Karpas-422 (cell line): ENCODE measurements around the gene SYT8. TPM values are rescaled to one million over a fixed set of nuclear protein-coding genes. Genes with fewer than 3 reads are reported as not detected.
"Not testable (repeated sequence)": the region's sequence is repeated elsewhere in the genome, so short reads cannot be mapped to it uniquely, and the experiment has no call there.

ENCODE experiments used
- DNase-seq: peaks from one replicate; pipeline ENCODE4 v3.0.0-alpha.2; 2015
- H2AFZ ChIP-seq: fragments of 200-600 bp; sonication (generic); 2 replicates; pipeline ENCODE4 v1.6.1; 2014; ENCODE audit warnings: antibody characterized with exemption, low read length, mixed read lengths
- H3K27ac ChIP-seq: fragments of 200-600 bp; sonication (generic); 2 replicates; pipeline ENCODE4 v1.5.1; 2014; ENCODE audit warnings: mild to moderate bottlenecking, low read length, moderate library complexity
- H3K27me3 ChIP-seq: fragments of 200-600 bp; sonication (generic); 2 replicates; pipeline ENCODE4 v1.6.1; 2014; ENCODE audit warnings: low read length, mixed read lengths
- H3K36me3 ChIP-seq: fragments of 200-600 bp; sonication (generic); 2 replicates; pipeline ENCODE4 v1.6.1; 2014; ENCODE audit warnings: low read length, mixed read lengths; ENCODE audit not compliant: insufficient read depth
- H3K4me1 ChIP-seq: fragments of 200-600 bp; sonication (generic); 2 replicates; pipeline ENCODE4 v1.6.1; 2014; ENCODE audit warnings: mild to moderate bottlenecking, low read length, mixed read lengths
- H3K4me2 ChIP-seq: fragments of 200-600 bp; sonication (generic); 2 replicates; pipeline ENCODE4 v1.6.1; 2014; ENCODE audit warnings: low read length, low read depth, mild to moderate bottlenecking; ENCODE audit not compliant: poor library complexity, severe bottlenecking
- H3K4me3 ChIP-seq: fragments of 200-600 bp; sonication (generic); 2 replicates; pipeline ENCODE4 v1.5.1; 2014; ENCODE audit warnings: mild to moderate bottlenecking, antibody characterized with exemption, low read length, mixed read lengths
- H3K79me2 ChIP-seq: fragments of 200-600 bp; sonication (generic); 2 replicates; pipeline ENCODE4 v1.6.1; 2014; ENCODE audit warnings: mild to moderate bottlenecking, low read length, mixed read lengths
- H3K9ac ChIP-seq: fragments of 200-600 bp; sonication (generic); 2 replicates; pipeline ENCODE4 v1.6.0; 2014; ENCODE audit warnings: low read length
- H3K9me2 ChIP-seq: fragments of 200-600 bp; sonication (generic), shearing (Covaris generic); replicated peaks from 2 replicates; pipeline ENCODE4 v1.6.0; 2014; ENCODE audit warnings: mild to moderate bottlenecking, low read length, moderate library complexity; ENCODE audit not compliant: insufficient read depth
- H3K9me3 ChIP-seq: fragments of 300-700, 200-600 bp; sonication (generic); 2 replicates; pipeline ENCODE4 v1.6.1; 2014; ENCODE audit warnings: low read length, mixed read lengths
- H4K20me1 ChIP-seq: fragments of 200-600 bp; sonication (generic); 2 replicates; pipeline ENCODE4 v1.6.1; 2014; ENCODE audit warnings: mild to moderate bottlenecking, antibody characterized with exemption, low read length, low read depth; ENCODE audit not compliant: insufficient read depth
- total RNA-seq: library from RNA; depleted of rRNA; stranded (reverse); fragments of >200 nt; shearing (Covaris generic); gene quantifications from 2 replicates; pipeline ENCODE4 v1.2.3, GENCODE V29; 2014; ENCODE audit warnings: low replicate concordance

Gene SYT8
- total RNA-seq, 1 experiment from 2014 or later = not detected

DNA sequence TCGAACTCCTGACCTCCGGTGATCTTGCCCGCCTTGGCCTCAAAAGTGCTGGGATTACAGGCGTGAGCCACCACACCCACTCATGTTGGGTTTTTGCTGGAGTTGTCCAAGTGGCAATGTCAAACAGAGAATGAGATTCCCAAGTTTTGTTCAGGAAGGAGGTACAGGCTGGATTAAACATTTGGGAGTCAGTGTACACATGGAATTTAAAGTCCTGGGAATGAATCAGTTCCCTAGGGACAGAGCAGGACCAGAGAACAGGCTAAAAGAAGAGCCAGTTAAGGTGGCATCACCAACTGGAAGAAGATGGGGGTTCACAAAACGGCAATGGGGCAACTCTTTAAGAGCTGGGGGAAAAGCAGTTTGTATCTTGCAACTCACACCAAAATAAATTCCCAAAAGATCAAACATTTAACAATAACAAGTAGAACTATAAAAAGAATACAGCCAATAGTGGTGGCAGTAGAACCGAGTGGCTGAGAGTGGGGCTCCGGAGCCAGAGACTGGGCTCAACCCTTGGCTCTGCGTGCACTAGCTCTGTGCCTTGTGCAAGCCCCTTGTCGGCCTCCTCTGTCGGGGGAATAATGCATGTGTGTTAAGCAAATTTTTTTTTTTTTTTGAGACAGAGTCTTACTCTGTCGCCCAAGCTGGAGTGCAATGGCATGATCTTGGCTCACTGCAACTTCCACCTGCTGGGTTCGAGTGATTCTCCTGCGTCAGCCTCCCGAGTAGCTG, 37.2 kb upstream of the SYT8 start:
- H3K9me2 ChIP-seq = no peaks in the 10 kb centered on the region
- H4K20me1 ChIP-seq = no peaks in the 10 kb centered on the region
- H3K9ac ChIP-seq = no peak overlapping the region
- H2AFZ ChIP-seq = no peak overlapping the region
- no peaks in the 10 kb centered on the region for H3K79me2 ChIP-seq
- no peaks in the 10 kb centered on the region for H3K36me3 ChIP-seq
- DNase-seq = no peak
- H3K4me3 ChIP-seq = no peak overlapping the region
- no peaks in the 10 kb centered on the region for H3K9me3 ChIP-seq
- no peak overlapping the region for H3K27ac ChIP-seq
- no peak overlapping the region for H3K4me2 ChIP-seq
- H3K4me1 ChIP-seq = no peaks in the 10 kb centered on the region
- H3K27me3 ChIP-seq = no peaks in the 10 kb centered on the region

DNA sequence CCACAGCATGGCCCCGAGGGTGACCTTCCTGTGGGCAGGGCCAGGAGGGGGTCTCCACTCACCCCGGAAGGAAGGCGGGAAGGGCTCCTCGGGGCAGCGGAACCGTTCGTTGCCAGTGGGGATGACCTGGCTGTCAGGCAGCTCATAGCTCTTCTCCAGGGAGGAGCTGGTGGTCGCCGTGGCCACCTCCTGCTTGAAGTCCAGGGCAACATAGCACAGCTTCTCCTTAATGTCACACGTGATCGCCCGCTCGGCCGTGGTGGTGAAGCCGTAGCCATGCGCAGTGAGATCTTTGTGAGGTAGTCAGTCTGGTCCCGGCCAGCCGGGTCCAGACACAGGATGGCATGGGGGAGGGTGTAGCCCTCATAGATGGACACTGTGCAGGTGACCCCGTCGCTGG, 31.5 kb upstream of the SYT8 start:
- H3K27me3 ChIP-seq = no peaks in the 10 kb centered on the region
- no peak overlapping the region for H3K4me3 ChIP-seq
- H4K20me1 ChIP-seq = no peaks in the 10 kb centered on the region
- no peaks in the 10 kb centered on the region for H3K79me2 ChIP-seq
- no peak for DNase-seq
- H2AFZ ChIP-seq = no peak overlapping the region
- no peaks in the 10 kb centered on the region for H3K36me3 ChIP-seq
- no peak overlapping the region for H3K27ac ChIP-seq
- no peaks in the 10 kb centered on the region for H3K9me3 ChIP-seq
- no peak overlapping the region for H3K9ac ChIP-seq
- H3K4me2 ChIP-seq = no peak overlapping the region
- H3K9me2 ChIP-seq = no peaks in the 10 kb centered on the region
- no peaks in the 10 kb centered on the region for H3K4me1 ChIP-seq

- not testable (repeated sequence) for H3K4me1 ChIP-seq, H2AFZ ChIP-seq, H3K9ac ChIP-seq, H3K4me2 ChIP-seq, H3K4me3 ChIP-seq, H3K9me3 ChIP-seq, H3K27ac ChIP-seq, H3K36me3 ChIP-seq, DNase-seq, H3K9me2 ChIP-seq, H4K20me1 ChIP-seq, H3K27me3 ChIP-seq, H3K79me2 ChIP-seq
Observed at GRCh38 chr11:1803835-1804519, 30.8 kb upstream of the SYT8 start.

GRCh38 chr11:1805525-1805924, 29.3 kb upstream of the SYT8 start:
- Histone ChIP-seq H3K9me2 (no peaks in the 10 kb centered on the region), H3K4me1 (no peaks in the 10 kb centered on the region), H3K36me3 (no peaks in the 10 kb centered on the region), H3K9ac (no peak overlapping the region), H3K9me3 (no peaks in the 10 kb centered on the region), H4K20me1 (no peaks in the 10 kb centered on the region), H3K27ac (no peak overlapping the region), H2AFZ (no peak overlapping the region), H3K79me2 (no peaks in the 10 kb centered on the region), H3K4me3 (no peak overlapping the region), H3K4me2 (no peak overlapping the region), H3K27me3 (no peaks in the 10 kb centered on the region)
- no peak for DNase-seq

DNA sequence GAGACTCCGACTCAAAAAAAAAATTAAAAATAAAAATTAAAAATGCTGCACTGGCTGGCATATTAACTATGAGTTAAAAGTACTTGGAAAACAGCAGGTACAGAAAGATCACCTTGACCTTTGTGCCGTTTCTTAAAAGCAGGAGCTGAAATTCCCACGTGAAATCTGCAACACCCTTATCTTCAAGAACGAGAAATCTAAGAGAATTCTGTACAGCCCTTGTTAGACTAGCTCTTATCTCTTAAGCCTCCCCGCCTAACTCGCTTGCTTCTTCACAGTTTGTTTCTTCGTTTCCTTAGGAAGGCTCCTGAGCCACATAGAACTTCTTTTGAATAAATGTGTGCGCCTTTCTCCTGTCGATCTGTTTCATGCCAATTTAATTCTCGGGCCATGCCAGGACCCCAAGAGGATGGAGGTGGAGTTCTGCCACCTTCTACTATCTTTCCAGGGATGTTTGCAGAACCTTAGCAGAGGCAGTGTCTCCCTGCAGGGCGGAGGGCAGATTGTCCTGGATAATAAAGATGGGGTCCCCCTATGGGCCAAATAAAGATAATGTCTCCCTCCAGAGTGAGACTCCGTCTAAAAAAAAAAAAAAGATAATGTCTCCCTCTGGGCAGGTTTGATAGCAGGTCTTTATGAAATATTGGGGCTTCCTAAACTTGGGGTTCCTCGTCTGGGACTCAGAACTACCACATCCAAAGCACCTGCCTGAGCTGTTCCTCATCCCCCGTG, 27.4 kb upstream of the SYT8 start:
- no peaks in the 10 kb centered on the region for H3K36me3 ChIP-seq
- no peak overlapping the region for H3K4me2 ChIP-seq

DNA sequence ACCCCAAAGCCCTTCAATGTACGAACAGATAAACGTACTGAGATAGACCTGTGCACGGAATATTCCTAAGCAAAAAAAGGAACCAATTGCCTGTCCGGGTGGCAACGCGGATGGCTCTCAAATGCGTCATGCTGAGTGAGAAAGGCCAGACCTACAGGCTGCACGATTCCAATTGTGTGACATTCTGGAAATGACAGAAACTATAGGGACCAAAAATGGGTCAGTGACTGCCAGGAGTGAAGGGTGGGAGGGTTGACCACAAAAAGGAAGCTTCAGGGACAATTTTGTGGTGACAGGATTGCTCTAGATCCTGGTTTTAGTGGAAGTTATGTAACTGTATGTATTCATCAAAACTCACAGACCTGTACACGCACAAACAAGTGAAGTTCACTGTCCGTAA, 24.0 kb upstream of the SYT8 start:
- Histone ChIP-seq H3K79me2 (no peaks in the 10 kb centered on the region), H3K4me3 (no peak overlapping the region), H4K20me1 (no peaks in the 10 kb centered on the region), H3K9me2 (no peaks in the 10 kb centered on the region), H3K27ac (no peak overlapping the region), H3K9me3 (no peaks in the 10 kb centered on the region), H2AFZ (no peak overlapping the region), H3K4me1 (no peaks in the 10 kb centered on the region), H3K36me3 (no peaks in the 10 kb centered on the region), H3K9ac (no peak overlapping the region), H3K4me2 (no peak overlapping the region), H3K27me3 (no peaks in the 10 kb centered on the region)
- no peak for DNase-seq

More for the DNA sequence above, 27.4 kb upstream of the SYT8 start:
- no peaks in the 10 kb centered on the region for H4K20me1 ChIP-seq
- no peak overlapping the region for H3K27ac ChIP-seq
- no peak overlapping the region for H2AFZ ChIP-seq
- H3K79me2 ChIP-seq = no peaks in the 10 kb centered on the region
- H3K4me1 ChIP-seq = no peaks in the 10 kb centered on the region
- no peaks in the 10 kb centered on the region for H3K9me2 ChIP-seq
- no peaks in the 10 kb centered on the region for H3K9me3 ChIP-seq
- no peak overlapping the region for H3K9ac ChIP-seq
- DNase-seq = no peak
- no peaks in the 10 kb centered on the region for H3K27me3 ChIP-seq
- no peak overlapping the region for H3K4me3 ChIP-seq

DNA sequence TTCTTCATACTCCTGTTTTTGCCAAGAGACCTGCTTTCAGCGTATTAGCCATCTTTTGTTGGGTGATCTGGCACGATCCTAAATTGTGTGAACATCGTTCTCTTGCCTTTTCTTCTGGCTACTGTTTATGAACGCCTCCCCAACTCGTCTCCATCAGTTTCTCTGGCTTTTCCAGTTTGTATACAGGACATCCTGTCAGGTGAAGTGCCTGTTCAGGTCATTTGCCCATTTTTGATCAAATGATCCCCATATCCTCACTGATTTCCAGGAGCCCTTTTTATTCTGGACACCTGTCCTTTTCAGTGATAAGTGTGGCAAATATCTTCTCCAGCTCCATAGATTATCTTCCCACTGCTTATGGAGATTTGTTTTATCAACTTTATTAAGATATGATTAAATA, 22.5 kb upstream of the SYT8 start:
- Histone ChIP-seq H3K9me3 (no peaks in the 10 kb centered on the region), H2AFZ (no peak overlapping the region), H3K27ac (no peak overlapping the region), H4K20me1 (no peaks in the 10 kb centered on the region), H3K27me3 (no peaks in the 10 kb centered on the region), H3K4me2 (no peak overlapping the region), H3K36me3 (no peaks in the 10 kb centered on the region), H3K9ac (no peak overlapping the region), H3K4me3 (no peak overlapping the region), H3K79me2 (no peaks in the 10 kb centered on the region), H3K4me1 (no peaks in the 10 kb centered on the region), H3K9me2 (no peaks in the 10 kb centered on the region)
- no peak for DNase-seq

GRCh38 chr11:1812801-1813200, 22.0 kb upstream of the SYT8 start:
- no peak overlapping the region for H3K27ac ChIP-seq
- no peak overlapping the region for H3K9ac ChIP-seq
- no peaks in the 10 kb centered on the region for H3K4me1 ChIP-seq
- no peaks in the 10 kb centered on the region for H4K20me1 ChIP-seq
- H3K9me2 ChIP-seq = no peaks in the 10 kb centered on the region
- no peaks in the 10 kb centered on the region for H3K36me3 ChIP-seq
- H3K4me2 ChIP-seq = no peak overlapping the region
- H3K27me3 ChIP-seq = no peaks in the 10 kb centered on the region; the same call in 1 of the 2 replicates
- DNase-seq = no peak
- no peak overlapping the region for H3K4me3 ChIP-seq
- H2AFZ ChIP-seq = no peak overlapping the region
- no peaks in the 10 kb centered on the region for H3K79me2 ChIP-seq
- no peaks in the 10 kb centered on the region for H3K9me3 ChIP-seq
